ENCODE data around the gene TNIP3. TPM values are rescaled to one million over a fixed set of nuclear protein-coding genes. Genes with fewer than 3 reads are reported as not detected.

TNIP3 gene
- total RNA-seq, 1 experiment from 2014 or later: 0.43 TPM

DNA sequence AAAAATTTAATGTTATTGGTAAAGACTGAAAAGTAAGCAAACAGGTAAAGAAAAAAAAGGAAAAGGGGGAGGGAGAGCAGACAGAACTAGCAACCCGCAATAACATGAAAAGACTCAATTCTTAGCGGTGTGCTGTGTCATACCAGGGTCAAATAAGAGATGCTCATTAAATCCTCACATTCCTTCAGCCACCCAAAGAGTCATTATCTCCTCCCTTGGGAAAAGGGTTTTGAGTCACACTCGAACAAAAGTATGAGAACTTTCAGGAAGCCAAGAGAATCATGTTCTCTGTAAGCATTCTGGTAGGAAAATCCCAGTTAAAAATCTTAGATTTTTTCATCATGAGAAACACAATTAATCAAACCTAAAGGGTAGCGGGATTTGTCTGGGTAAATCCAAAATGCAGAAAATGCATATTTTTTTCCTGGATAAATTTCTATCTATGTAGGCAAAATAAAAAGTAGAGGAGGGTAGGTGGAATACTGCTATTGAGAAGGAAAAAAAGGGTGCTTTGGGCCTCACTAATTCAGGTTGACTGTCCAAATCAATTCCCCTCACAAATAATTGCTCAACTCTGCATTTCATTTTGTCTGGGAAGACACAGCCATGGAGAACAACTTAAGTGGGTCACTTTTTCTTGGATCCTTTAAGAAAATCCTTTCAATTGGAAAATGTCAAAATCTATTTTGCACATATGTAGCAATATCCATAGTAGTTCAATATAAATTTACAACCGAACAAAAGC, 23.2 kb downstream of the TNIP3 start:
- H3K4me1 Mint-ChIP-seq (ENCODE audit: low read depth, unreplicated experiment): no peaks in the 10 kb centered on the region
- intact Hi-C loops (cut with micrococcal nuclease; ENCODE audit: unreplicated experiment): no loop called here
- TF ChIP-seq, protein P1, sequence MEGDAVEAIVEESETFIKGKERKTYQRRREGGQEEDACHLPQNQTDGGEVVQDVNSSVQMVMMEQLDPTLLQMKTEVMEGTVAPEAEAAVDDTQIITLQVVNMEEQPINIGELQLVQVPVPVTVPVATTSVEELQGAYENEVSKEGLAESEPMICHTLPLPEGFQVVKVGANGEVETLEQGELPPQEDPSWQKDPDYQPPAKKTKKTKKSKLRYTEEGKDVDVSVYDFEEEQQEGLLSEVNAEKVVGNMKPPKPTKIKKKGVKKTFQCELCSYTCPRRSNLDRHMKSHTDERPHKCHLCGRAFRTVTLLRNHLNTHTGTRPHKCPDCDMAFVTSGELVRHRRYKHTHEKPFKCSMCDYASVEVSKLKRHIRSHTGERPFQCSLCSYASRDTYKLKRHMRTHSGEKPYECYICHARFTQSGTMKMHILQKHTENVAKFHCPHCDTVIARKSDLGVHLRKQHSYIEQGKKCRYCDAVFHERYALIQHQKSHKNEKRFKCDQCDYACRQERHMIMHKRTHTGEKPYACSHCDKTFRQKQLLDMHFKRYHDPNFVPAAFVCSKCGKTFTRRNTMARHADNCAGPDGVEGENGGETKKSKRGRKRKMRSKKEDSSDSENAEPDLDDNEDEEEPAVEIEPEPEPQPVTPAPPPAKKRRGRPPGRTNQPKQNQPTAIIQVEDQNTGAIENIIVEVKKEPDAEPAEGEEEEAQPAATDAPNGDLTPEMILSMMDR (IDR thresholded peaks at IDR 0.05; ENCODE audit: insufficient read depth in 1 of 2, low read depth in 1 of 2, low read length in 1 of 2, severe bottlenecking in 1 of 2, unreplicated experiment in 1 of 2): no peak
- no peak overlapping the region for H3K27ac Mint-ChIP-seq (ENCODE audit: unreplicated experiment)
- Histone ChIP-seq H3K4me1 (no peaks in the 10 kb centered on the region), H3K9me3 (no peaks in the 10 kb centered on the region), H3K36me3 (ENCODE audit: control insufficient read depth, insufficient read depth, low read length) (no peaks in the 10 kb centered on the region), H3K27me3 (replicated peaks; ENCODE audit: control insufficient read depth, insufficient read depth, low read length) (no peaks in the 10 kb centered on the region), H3K4me3 (ENCODE audit: low read depth, low read length) (no peak overlapping the region)
- DNase-seq: no peak
- no peak overlapping the region for H3K4me3 Mint-ChIP-seq (ENCODE audit: unreplicated experiment)
- CTCF ChIA-PET: no interaction called here
- POLR2A ChIA-PET: no interaction called here
- no peaks in the 10 kb centered on the region for H3K9me3 Mint-ChIP-seq (ENCODE audit: unreplicated experiment)
- H3K36me3 Mint-ChIP-seq (ENCODE audit: insufficient read depth, unreplicated experiment): no peaks in the 10 kb centered on the region
- no TSS peak for BruUV-seq (replicated peaks)
- no peaks in the 10 kb centered on the region for H3K27me3 Mint-ChIP-seq (ENCODE audit: insufficient read depth, unreplicated experiment)

DNA sequence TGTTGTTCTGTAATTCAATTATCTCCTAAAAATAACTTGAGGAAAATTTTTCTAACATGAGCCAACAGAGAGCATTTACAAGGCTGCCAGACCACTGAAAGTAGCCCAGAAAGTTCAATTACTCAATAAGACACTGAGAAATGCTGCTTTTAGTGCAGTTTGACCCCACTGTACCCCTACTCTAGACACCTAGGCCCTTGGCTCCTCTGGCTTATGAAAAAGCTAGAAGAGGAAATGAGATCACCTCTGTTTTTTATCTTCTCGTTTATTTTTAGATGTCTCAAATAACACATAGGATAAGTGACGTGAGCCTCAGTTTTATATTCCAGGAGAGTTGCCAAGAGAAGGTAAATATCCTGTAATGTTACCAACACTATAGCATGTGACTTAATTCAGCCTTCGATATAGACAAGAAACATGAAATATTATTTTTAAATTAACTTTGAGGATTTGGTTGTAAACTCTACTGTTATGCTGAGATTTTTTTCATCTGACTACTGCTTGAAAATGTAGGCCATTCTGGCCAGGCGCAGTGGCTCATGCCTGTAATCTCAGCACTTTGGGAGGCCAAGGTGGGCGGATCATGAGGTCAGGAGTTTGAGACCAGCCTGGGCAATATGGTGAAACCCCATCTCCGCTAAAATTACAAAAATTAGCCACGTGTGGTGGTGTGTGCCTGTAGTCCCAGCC, 24.4 kb downstream of the TNIP3 start:
- no TSS peak for BruUV-seq (replicated peaks)
- no peaks in the 10 kb centered on the region for H3K36me3 Mint-ChIP-seq (ENCODE audit: insufficient read depth, unreplicated experiment)
- Histone ChIP-seq H3K36me3 (ENCODE audit: control insufficient read depth, insufficient read depth, low read length) (no peaks in the 10 kb centered on the region), H3K9me3 (no peaks in the 10 kb centered on the region), H3K27me3 (replicated peaks; ENCODE audit: control insufficient read depth, insufficient read depth, low read length) (no peaks in the 10 kb centered on the region), H3K4me3 (ENCODE audit: low read depth, low read length) (no peak overlapping the region), H3K4me1 (no peaks in the 10 kb centered on the region)
- H3K4me1 Mint-ChIP-seq (ENCODE audit: low read depth, unreplicated experiment): no peaks in the 10 kb centered on the region
- intact Hi-C loops (cut with micrococcal nuclease; ENCODE audit: unreplicated experiment): no loop called here
- H3K4me3 Mint-ChIP-seq (ENCODE audit: unreplicated experiment): no peak overlapping the region
- TF ChIP-seq, protein P1 (IDR thresholded peaks at IDR 0.05; ENCODE audit: insufficient read depth in 1 of 2, low read depth in 1 of 2, low read length in 1 of 2, severe bottlenecking in 1 of 2, unreplicated experiment in 1 of 2): no peak
- no peak for DNase-seq
- no peaks in the 10 kb centered on the region for H3K9me3 Mint-ChIP-seq (ENCODE audit: unreplicated experiment)
- H3K27ac Mint-ChIP-seq (ENCODE audit: unreplicated experiment): no peak overlapping the region
- H3K27me3 Mint-ChIP-seq (ENCODE audit: insufficient read depth, unreplicated experiment): no peaks in the 10 kb centered on the region
- ChIA-PET CTCF (no interaction called here), POLR2A (no interaction called here)

DNA sequence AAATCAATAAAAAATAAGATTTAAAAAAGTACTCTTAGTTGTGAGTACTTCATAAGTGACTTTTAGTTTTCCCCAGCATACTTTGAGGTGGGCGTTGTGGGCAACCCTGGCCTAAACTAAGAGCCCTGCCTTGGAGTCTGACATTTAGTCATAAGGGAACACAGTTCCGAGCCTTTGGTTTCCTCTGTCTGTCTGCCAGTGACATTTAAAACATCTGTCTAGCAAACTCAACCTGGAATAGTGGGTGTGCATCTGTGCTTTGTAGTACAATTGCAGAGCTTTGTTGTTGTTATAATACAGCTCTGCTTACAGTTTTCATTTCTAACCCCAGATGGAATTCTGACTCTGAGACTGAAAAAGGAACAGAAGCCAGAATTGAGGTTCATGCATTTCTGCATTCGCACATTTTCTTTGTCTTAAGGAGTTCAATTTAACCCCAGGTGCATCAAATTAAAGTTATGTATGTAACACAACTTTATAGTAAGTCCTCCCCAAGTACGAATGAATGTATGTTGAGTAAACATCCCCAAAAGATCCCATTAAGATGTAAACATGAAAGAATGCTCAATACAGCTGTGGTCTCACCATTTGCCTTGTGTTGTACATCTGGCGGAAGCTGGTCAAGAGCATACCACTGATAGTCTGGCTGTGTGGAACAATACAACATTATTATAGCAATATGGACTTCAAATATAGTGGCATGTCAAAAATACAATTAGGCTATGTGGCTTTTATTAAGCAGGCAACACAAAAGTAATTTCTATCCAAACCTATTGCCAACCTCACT, 25.9 kb downstream of the TNIP3 start:
- no peaks in the 10 kb centered on the region for H3K36me3 ChIP-seq (ENCODE audit: control insufficient read depth, insufficient read depth, low read length)
- Mint-ChIP-seq H3K4me3 (ENCODE audit: unreplicated experiment) (no peak overlapping the region), H3K9me3 (ENCODE audit: unreplicated experiment) (no peaks in the 10 kb centered on the region), H3K36me3 (ENCODE audit: insufficient read depth, unreplicated experiment) (no peaks in the 10 kb centered on the region), H3K4me1 (ENCODE audit: low read depth, unreplicated experiment) (no peaks in the 10 kb centered on the region), H3K27me3 (ENCODE audit: insufficient read depth, unreplicated experiment) (no peaks in the 10 kb centered on the region), H3K27ac (ENCODE audit: unreplicated experiment) (no peak overlapping the region)
- H3K9me3 ChIP-seq: no peaks in the 10 kb centered on the region
- intact Hi-C loops (cut with micrococcal nuclease; ENCODE audit: unreplicated experiment): no loop called here
- no peaks in the 10 kb centered on the region for H3K4me1 ChIP-seq
- TF ChIP-seq, protein P1 (IDR thresholded peaks at IDR 0.05; ENCODE audit: insufficient read depth in 1 of 2, low read depth in 1 of 2, low read length in 1 of 2, severe bottlenecking in 1 of 2, unreplicated experiment in 1 of 2): no peak
- H3K27me3 ChIP-seq (replicated peaks; ENCODE audit: control insufficient read depth, insufficient read depth, low read length): no peaks in the 10 kb centered on the region
- no peak overlapping the region for H3K4me3 ChIP-seq (ENCODE audit: low read depth, low read length)
- no TSS peak for BruUV-seq (replicated peaks)
- ChIA-PET POLR2A (no interaction called here), CTCF (no interaction called here)
- no peak for DNase-seq

Measured in Caco-2 (cell line).